Trophoblast cell (in vitro differentiated cells and primary cell): ENCODE measurements around the gene SEL1L.
"Not testable (repeated sequence)": the region's sequence is repeated elsewhere in the genome, so short reads cannot be mapped to it uniquely, and the experiment has no call there.

ENCODE experiments used
- DNase-seq, 2 donors: peaks; one replicate each; pipeline ENCODE4 v3.0.0-alpha.2; 2016
- H2AFZ ChIP-seq: 2 replicates; pipeline ENCODE4 v1.6.1; 2013; ENCODE audit warnings: low read length, moderate library complexity, mild to moderate bottlenecking; ENCODE audit not compliant: insufficient read depth, poor library complexity
- H2AK5ac ChIP-seq: 2 replicates; pipeline ENCODE4 v1.6.1; 2013; ENCODE audit warnings: mild to moderate bottlenecking, low read length
- H2BK120ac ChIP-seq: 2 replicates; pipeline ENCODE4 v1.6.1; 2013; ENCODE audit warnings: low read length, mild to moderate bottlenecking, moderate library complexity; ENCODE audit not compliant: insufficient read depth, poor library complexity
- H2BK12ac ChIP-seq: 2 replicates; pipeline ENCODE4 v1.6.1; 2013; ENCODE audit warnings: mild to moderate bottlenecking, low read length, moderate library complexity
- H2BK5ac ChIP-seq: 2 replicates; pipeline ENCODE4 v1.6.1; 2013; ENCODE audit warnings: low read length, low read depth, moderate library complexity, mild to moderate bottlenecking; ENCODE audit not compliant: poor library complexity
- H3K14ac ChIP-seq: 2 replicates; pipeline ENCODE4 v1.6.1; 2013; ENCODE audit warnings: mild to moderate bottlenecking, low read length
- H3K18ac ChIP-seq: 2 replicates; pipeline ENCODE4 v1.6.1; 2013; ENCODE audit warnings: mild to moderate bottlenecking, low read length
- H3K23ac ChIP-seq: 2 replicates; pipeline ENCODE4 v1.6.1; 2013; ENCODE audit warnings: low read length
- H3K27ac ChIP-seq: 2 replicates; pipeline ENCODE4 v1.5.1; 2013; ENCODE audit warnings: low read depth, mild to moderate bottlenecking, inconsistent platforms, low read length, moderate library complexity
- H3K27me3 ChIP-seq: 2 replicates; pipeline ENCODE4 v1.6.1; 2013; ENCODE audit warnings: inconsistent platforms, mild to moderate bottlenecking, low read length, moderate library complexity; ENCODE audit not compliant: insufficient read depth
- H3K36me3 ChIP-seq, 2 experiments: 1 replicate in 1 of 2; 2 replicates in 1 of 2; pipeline ENCODE4 v1.6.1; 2013; ENCODE audit warnings: low read length in 2 of 2, mild to moderate bottlenecking in 2 of 2, moderate library complexity in 1 of 2; ENCODE audit not compliant: insufficient read depth in 2 of 2, control insufficient read depth in 1 of 2
- H3K4ac ChIP-seq: 2 replicates; pipeline ENCODE4 v1.6.1; 2013; ENCODE audit warnings: low read depth, mild to moderate bottlenecking, low read length, moderate library complexity
- H3K4me1 ChIP-seq, 2 experiments: 1 replicate in 1 of 2; 2 replicates in 1 of 2; pipeline ENCODE4 v1.6.1; 2013; ENCODE audit warnings: low read length in 2 of 2, mild to moderate bottlenecking in 2 of 2, moderate library complexity in 1 of 2; ENCODE audit not compliant: insufficient read depth in 2 of 2, control insufficient read depth in 1 of 2
- H3K4me2 ChIP-seq: 2 replicates; pipeline ENCODE4 v1.6.1; 2013; ENCODE audit warnings: inconsistent platforms, mild to moderate bottlenecking, low read length, moderate library complexity
- H3K4me3 ChIP-seq: 2 replicates; pipeline ENCODE4 v1.5.1; 2013; ENCODE audit warnings: mild to moderate bottlenecking, low read depth, low read length, inconsistent platforms
- H3K79me1 ChIP-seq: one replicate; pipeline ENCODE4 v1.6.1; 2013; ENCODE audit warnings: low read length
- H3K79me2 ChIP-seq: 2 replicates; pipeline ENCODE4 v1.6.1; 2013; ENCODE audit warnings: low read length, mild to moderate bottlenecking; ENCODE audit not compliant: control insufficient read depth, insufficient read depth, poor library complexity
- H3K9ac ChIP-seq: 2 replicates; pipeline ENCODE4 v1.6.1; 2013; ENCODE audit warnings: mild to moderate bottlenecking, low read length
- H3K9me3 ChIP-seq: 2 replicates; pipeline ENCODE4 v1.6.1; 2013; ENCODE audit warnings: low read depth, mild to moderate bottlenecking, control low read depth, inconsistent platforms, low read length; ENCODE audit not compliant: insufficient read depth
- H4K12ac ChIP-seq: 2 replicates; pipeline ENCODE4 v1.6.1; 2013; ENCODE audit warnings: low read depth, mild to moderate bottlenecking, low read length, moderate library complexity
- H4K8ac ChIP-seq: 2 replicates; pipeline ENCODE4 v1.6.1; 2013; ENCODE audit warnings: low read depth, mild to moderate bottlenecking, low read length, moderate library complexity
- H4K91ac ChIP-seq: one replicate; pipeline ENCODE4 v1.6.1; 2013; ENCODE audit warnings: low read depth, mild to moderate bottlenecking, low read length, moderate library complexity
- WGBS: extraction: QIAGEN DNeasy Blood & Tissue Kit; methylation state at CpG from one replicate; pipeline ENCODE4 v1.1.7; 2013; ENCODE audit warnings: missing lambda C conversion rate; ENCODE audit not compliant: insufficient read length, insufficient coverage; ENCODE audit errors: extremely low coverage; 5-methylcytosine and 5-hydroxymethylcytosine counted together

Gene SEL1L

GRCh38 chr14:81432219-81432661 is 101.4 kb downstream of the SEL1L start:
- whole genome bisulfite sequencing: no CpG with 5 or more reads among the region's 3 CpGs
- no peak overlapping the region for H2AFZ ChIP-seq
- no peaks in the 10 kb centered on the region for H3K36me3 ChIP-seq
- H3K79me2 ChIP-seq: peaks cover 7% of the 10 kb centered on the region
- no peak overlapping the region for H2BK5ac ChIP-seq
- H3K18ac ChIP-seq: no peak overlapping the region
- H4K8ac ChIP-seq: no peak overlapping the region
- H3K9me3 ChIP-seq: no peaks in the 10 kb centered on the region
- H4K12ac ChIP-seq: no peak overlapping the region
- H3K14ac ChIP-seq: no peak overlapping the region
- H3K27ac ChIP-seq: no peak overlapping the region
- H3K4me1 ChIP-seq: peaks cover 5 to 13% of the 10 kb centered on the region in 2 experiments
- no peak overlapping the region for H3K4ac ChIP-seq
- H3K23ac ChIP-seq: no peak overlapping the region
- no peak overlapping the region for H3K4me3 ChIP-seq
- H2BK12ac ChIP-seq: no peak overlapping the region
- no peak overlapping the region for H3K4me2 ChIP-seq
- no peaks in the 10 kb centered on the region for H3K27me3 ChIP-seq
- no peak overlapping the region for H3K9ac ChIP-seq
- H4K91ac ChIP-seq: no peak overlapping the region
- no peak overlapping the region for H2BK120ac ChIP-seq
- peaks cover 2% of the 10 kb centered on the region for H3K79me1 ChIP-seq
- no peak for DNase-seq
- H2AK5ac ChIP-seq: no peak overlapping the region

- Histone ChIP-seq H3K14ac (no peak overlapping the region), H3K4me3 (no peak overlapping the region), H3K4me1 (peaks cover 6% of the 10 kb centered on the region in 2 experiments), H3K18ac (no peak overlapping the region), H2BK12ac (no peak overlapping the region), H3K79me1 (no peaks in the 10 kb centered on the region), H3K9ac (no peak overlapping the region), H3K4me2 (no peak overlapping the region), H3K27ac (no peak overlapping the region), H3K23ac (no peak overlapping the region), H2AK5ac (no peak overlapping the region), H3K36me3 (no peaks in the 10 kb centered on the region), H4K12ac (no peak overlapping the region), H3K4ac (peak overlapping the region; percentile 3), H4K91ac (no peak overlapping the region), H4K8ac (no peak overlapping the region), H3K27me3 (no peaks in the 10 kb centered on the region), H2BK5ac (no peak overlapping the region), H2BK120ac (no peak overlapping the region), H3K79me2 (peaks cover 5% of the 10 kb centered on the region), H2AFZ (no peak overlapping the region), H3K9me3 (no peaks in the 10 kb centered on the region)
- no peak for DNase-seq
- WGBS: no CpG with 5 or more reads among the region's 5 CpGs
Measured at GRCh38 chr14:81430235-81430634, 103.4 kb downstream of the SEL1L start.

GRCh38 chr14:81429749-81430148 is 103.9 kb downstream of the SEL1L start:
- peak overlapping the region; percentile 9 for H3K4ac ChIP-seq
- not testable (repeated sequence) for H2AFZ ChIP-seq
- WGBS: no CpG with 5 or more reads among the region's 11 CpGs

GRCh38 chr14:81429028-81429427 is 104.6 kb downstream of the SEL1L start:
- no CpG with 5 or more reads among the region's 1 CpG for WGBS

More at GRCh38 chr14:81429749-81430148, 103.9 kb downstream of the SEL1L start:
- not testable (repeated sequence) for H3K18ac ChIP-seq, H2BK12ac ChIP-seq, H3K36me3 ChIP-seq, H3K79me1 ChIP-seq, H3K79me2 ChIP-seq, H3K4me1 ChIP-seq, H2BK120ac ChIP-seq, DNase-seq, H3K27me3 ChIP-seq, H3K4me3 ChIP-seq, H4K91ac ChIP-seq, H4K12ac ChIP-seq, H3K14ac ChIP-seq, H3K9ac ChIP-seq, H2AK5ac ChIP-seq, H3K27ac ChIP-seq, H2BK5ac ChIP-seq, H3K4me2 ChIP-seq, H4K8ac ChIP-seq, H3K23ac ChIP-seq, H3K9me3 ChIP-seq

More at GRCh38 chr14:81429028-81429427, 104.6 kb downstream of the SEL1L start:
- H3K4me3 ChIP-seq: no peak overlapping the region
- no peak overlapping the region for H3K23ac ChIP-seq
- no peaks in the 10 kb centered on the region for H3K9me3 ChIP-seq
- H3K14ac ChIP-seq: no peak overlapping the region
- H3K9ac ChIP-seq: no peak overlapping the region
- no peak overlapping the region for H4K91ac ChIP-seq
- no peak overlapping the region for H2AK5ac ChIP-seq
- H3K4me1 ChIP-seq: peaks cover 6% of the 10 kb centered on the region in 2 experiments
- no peak overlapping the region for H2BK12ac ChIP-seq
- no peak overlapping the region for H4K8ac ChIP-seq
- H2AFZ ChIP-seq: no peak overlapping the region
- H3K4ac ChIP-seq: peak overlapping the region; percentile 38
- no peak overlapping the region for H3K27ac ChIP-seq
- no peak overlapping the region for H3K18ac ChIP-seq
- H3K27me3 ChIP-seq: no peaks in the 10 kb centered on the region
- H3K79me2 ChIP-seq: peaks cover 5% of the 10 kb centered on the region
- DNase-seq: no peak
- H3K4me2 ChIP-seq: no peak overlapping the region
- no peak overlapping the region for H2BK120ac ChIP-seq
- H3K79me1 ChIP-seq: no peaks in the 10 kb centered on the region
- H3K36me3 ChIP-seq: no peaks in the 10 kb centered on the region
- no peak overlapping the region for H4K12ac ChIP-seq
- H2BK5ac ChIP-seq: no peak overlapping the region
